ENCODE measurements around the gene CMC4.

DNA sequence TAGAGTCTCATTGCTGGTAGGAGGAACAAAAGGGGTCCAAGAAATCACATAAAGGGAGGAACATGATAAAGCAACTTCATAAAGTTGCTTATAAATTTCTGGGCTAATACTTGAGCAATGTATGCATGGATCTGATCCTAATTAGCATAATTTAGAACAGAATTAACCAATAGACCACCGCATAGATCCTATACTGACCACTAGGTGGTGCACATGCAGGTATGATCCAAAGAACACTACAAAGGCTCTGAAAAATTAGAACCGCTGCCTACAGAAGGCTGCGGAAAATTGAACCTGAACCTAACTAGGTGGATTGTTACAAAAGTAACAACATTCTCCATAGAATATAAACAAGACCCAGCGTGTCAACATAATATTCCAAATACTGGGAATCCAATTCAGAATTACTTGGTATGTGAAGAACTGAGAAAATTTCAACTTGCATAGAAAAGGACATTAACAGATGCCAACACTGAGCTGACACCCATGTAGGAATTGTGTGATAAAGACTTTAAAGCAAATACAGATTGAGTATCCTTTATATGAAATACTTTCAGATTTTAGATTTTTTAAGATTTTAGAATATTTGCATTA lies 23.6 kb upstream of the CMC4 start:
- TF ChIP-seq, protein P1, sequence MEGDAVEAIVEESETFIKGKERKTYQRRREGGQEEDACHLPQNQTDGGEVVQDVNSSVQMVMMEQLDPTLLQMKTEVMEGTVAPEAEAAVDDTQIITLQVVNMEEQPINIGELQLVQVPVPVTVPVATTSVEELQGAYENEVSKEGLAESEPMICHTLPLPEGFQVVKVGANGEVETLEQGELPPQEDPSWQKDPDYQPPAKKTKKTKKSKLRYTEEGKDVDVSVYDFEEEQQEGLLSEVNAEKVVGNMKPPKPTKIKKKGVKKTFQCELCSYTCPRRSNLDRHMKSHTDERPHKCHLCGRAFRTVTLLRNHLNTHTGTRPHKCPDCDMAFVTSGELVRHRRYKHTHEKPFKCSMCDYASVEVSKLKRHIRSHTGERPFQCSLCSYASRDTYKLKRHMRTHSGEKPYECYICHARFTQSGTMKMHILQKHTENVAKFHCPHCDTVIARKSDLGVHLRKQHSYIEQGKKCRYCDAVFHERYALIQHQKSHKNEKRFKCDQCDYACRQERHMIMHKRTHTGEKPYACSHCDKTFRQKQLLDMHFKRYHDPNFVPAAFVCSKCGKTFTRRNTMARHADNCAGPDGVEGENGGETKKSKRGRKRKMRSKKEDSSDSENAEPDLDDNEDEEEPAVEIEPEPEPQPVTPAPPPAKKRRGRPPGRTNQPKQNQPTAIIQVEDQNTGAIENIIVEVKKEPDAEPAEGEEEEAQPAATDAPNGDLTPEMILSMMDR (IDR thresholded peaks at IDR 0.05) = peak; percentile 75
- TF ChIP-seq ZFX (IDR thresholded peaks at IDR 0.05; ENCODE audit: borderline replicate concordance) = no peak
